A549 (cell line): Measurements from ENCODE around the gene HDHD5. TPM values are rescaled to one million over a fixed set of nuclear protein-coding genes. Genes with fewer than 3 reads are reported as not detected.

ENCODE experiments used
- ATAC-seq, 2 experiments: fragments of 200-7000 bp in 1 of 2; fragments of >200 bp in 1 of 2; cut with Nextera tagmentation in 1 of 2; cut with Tn5 transposase in 1 of 2; 3 replicates each; pipeline versions ENCODE4 v1.8.0 to v1.9.1; 2018 to 2020; ENCODE audit warnings: mild to moderate bottlenecking in 1 of 2, moderate library complexity in 1 of 2
- CTCF ChIA-PET: fragments of 300-600 bp; sonication (Branson Sonifier 250); formaldehyde crosslinking; extraction: SDS; loops from one replicate; lab custom pipeline; 2021; ENCODE audit warnings: antibody characterized with exemption, inconsistent platforms; lab: Yijun Ruan, JAX
- POLR2A ChIA-PET: fragments of 350-600 bp; formaldehyde crosslinking; extraction: SDS; loops from one replicate; lab custom pipeline; 2021; ENCODE audit warnings: antibody characterized with exemption, inconsistent platforms; lab: Yijun Ruan, JAX
- DNase-seq, 2 experiments: peaks; one replicate each; pipeline versions ENCODE4 v3.0.0 to v3.0.0-alpha.2; 2011 to 2016; ENCODE audit warnings: low read depth in 1 of 2, low spot score in 1 of 2
- FAIRE-seq: peaks from 2 replicates; lab custom pipeline; 2011; peaks lifted over from hg19 to GRCh38; lab: Jason Lieb, UNC
- H3K27ac ChIP-seq, 2 experiments: fragments of >200 bp; sonication (Bioruptor Twin); formaldehyde crosslinking; 3 replicates each; pipeline ENCODE4 v1.5.1; 2016 to 2017
- H3K4me1 ChIP-seq: fragments of >200 bp; sonication (Bioruptor Twin); formaldehyde crosslinking; 3 replicates; pipeline ENCODE4 v1.6.1; 2016
- H3K4me2 ChIP-seq: fragments of >200 bp; sonication (Bioruptor Twin); formaldehyde crosslinking; 3 replicates; pipeline ENCODE4 v1.6.1; 2016
- H3K4me3 ChIP-seq: fragments of >200 bp; sonication (Bioruptor Twin); formaldehyde crosslinking; 3 replicates; pipeline ENCODE4 v1.5.1; 2016
- H3K9me3 ChIP-seq: fragments of >200 bp; sonication (Bioruptor Twin); formaldehyde crosslinking; 3 replicates; pipeline ENCODE4 v1.6.1; 2016
- CEBPB ChIP-seq, 2 experiments: fragments of >200 bp in 1 of 2; sonication (Bioruptor Twin) in 1 of 2; formaldehyde crosslinking in 1 of 2; IDR thresholded peaks; 2 replicates each; pipeline ENCODE4 v1.6.1; 2012 to 2016
- CHD4 ChIP-seq: fragments of 200-600 bp; sonication (generic); IDR thresholded peaks from 2 replicates; pipeline ENCODE4 v1.6.1; 2016; ENCODE audit warnings: antibody characterized with exemption, mild to moderate bottlenecking, borderline replicate concordance
- EP300 ChIP-seq, 2 experiments: fragments of >200 bp; sonication (Bioruptor Twin); formaldehyde crosslinking; IDR thresholded peaks; 2 replicates in 1 of 2; 3 replicates in 1 of 2; pipeline ENCODE4 v1.6.1; 2016 to 2017
- FOSB ChIP-seq: fragments of 250-450 bp; sonication (Bioruptor Pico); IDR thresholded peaks from 2 replicates; pipeline ENCODE4 v1.5.0; 2020; ENCODE audit warnings: mild to moderate bottlenecking, moderate library complexity
- FOXS1 ChIP-seq: fragments of 250-450 bp; sonication (Bioruptor Pico); IDR thresholded peaks from 2 replicates; pipeline ENCODE4 v1.5.0; 2020; ENCODE audit warnings: mild to moderate bottlenecking, moderate library complexity
- HOXB13 ChIP-seq: fragments of 250-450 bp; sonication (Bioruptor Pico); IDR thresholded peaks from 2 replicates; pipeline ENCODE4 v1.5.0; 2020; ENCODE audit warnings: low read depth, mild to moderate bottlenecking, moderate library complexity
- HOXB5 ChIP-seq: fragments of 250-450 bp; sonication (Bioruptor Pico); IDR thresholded peaks from 2 replicates; pipeline ENCODE4 v1.5.0; 2020; ENCODE audit warnings: mild to moderate bottlenecking, moderate library complexity
- KDM5A ChIP-seq: fragments of 200-600 bp; sonication (generic); IDR thresholded peaks from 2 replicates; pipeline ENCODE4 v1.6.1; 2016; ENCODE audit warnings: antibody characterized with exemption, mild to moderate bottlenecking
- MAFK ChIP-seq: fragments of 450-650 bp; IDR thresholded peaks from 2 replicates; pipeline ENCODE4 v1.6.1; 2014; ENCODE audit not compliant: partially characterized antibody
- MYC ChIP-seq: IDR thresholded peaks from 2 replicates; pipeline ENCODE4 v1.6.1; 2012; ENCODE audit warnings: mild to moderate bottlenecking, inconsistent platforms, low read length, improper control_type of control experiment, borderline replicate concordance
- PHF8 ChIP-seq: fragments of 200-600 bp; sonication (generic); IDR thresholded peaks from 2 replicates; pipeline ENCODE4 v1.6.1; 2016; ENCODE audit warnings: low read depth, mild to moderate bottlenecking, antibody characterized with exemption, moderate library complexity, borderline replicate concordance
- RCOR1 ChIP-seq: fragments of 150-350 bp; IDR thresholded peaks from 2 replicates; pipeline ENCODE4 v1.6.1; 2014; ENCODE audit warnings: antibody characterized with exemption, low read length, low read depth
- RFX5 ChIP-seq: fragments of 450-650 bp; IDR thresholded peaks from 2 replicates; pipeline ENCODE4 v1.7.1; 2014; ENCODE audit warnings: antibody characterized with exemption, mild to moderate bottlenecking, moderate library complexity
- SREBF2 ChIP-seq: fragments of 450-650 bp; IDR thresholded peaks from 2 replicates; pipeline ENCODE4 v1.6.1; 2014; ENCODE audit warnings: mild to moderate bottlenecking, moderate library complexity
- ZSCAN20 ChIP-seq: fragments of 250-450 bp; sonication (Bioruptor Pico); IDR thresholded peaks from 2 replicates; pipeline ENCODE4 v1.8.0; 2022; ENCODE audit warnings: mild to moderate bottlenecking, moderate library complexity
- WGBS: methylation state at CpG from one replicate; pipeline ENCODE4 v1.1.6; 2017; ENCODE audit errors: missing lambda C conversion rate; 5-methylcytosine and 5-hydroxymethylcytosine counted together
- polyA plus RNA-seq, 4 experiments: library from polyadenylated mRNA; depleted of rRNA in 3 of 4; stranded (reverse); fragments of >200 nt; fragmentation: RNase III in 1 of 4; extraction: RNeasy Plus Mini Kit Qiagen cat#74134 plus additional on column Dnase treatment in 1 of 4; gene quantifications; 2 replicates in 3 of 4; 3 replicates in 1 of 4; pipeline ENCODE4 v1.2.3, GENCODE V29; 2011 to 2017
- TF ChIP-seq, protein P1 (sequence below): fragments of 250-450 bp; sonication (Bioruptor Pico); IDR thresholded peaks from 2 replicates; pipeline ENCODE4 v1.5.0; 2021; ENCODE audit warnings: mild to moderate bottlenecking, moderate library complexity, borderline replicate concordance
- TF ChIP-seq, protein P2 (sequence below): fragments of 450-650 bp; IDR thresholded peaks from 2 replicates; pipeline ENCODE4 v1.6.1; 2014; ENCODE audit warnings: antibody characterized with exemption
- TF ChIP-seq, protein P3 (sequence below): fragments of >200 bp; sonication (Bioruptor Twin); formaldehyde crosslinking; IDR thresholded peaks from 3 replicates; pipeline ENCODE4 v1.6.1; 2016

Gene HDHD5
- polyA plus RNA-seq, 2 of the 4 experiments (the other 2 are of a cell fraction) = 19.7 to 35.5 TPM

GRCh38 chr22:17106161-17106784, 52.8 kb downstream of the HDHD5 start:
- no peak for DNase-seq

DNA sequence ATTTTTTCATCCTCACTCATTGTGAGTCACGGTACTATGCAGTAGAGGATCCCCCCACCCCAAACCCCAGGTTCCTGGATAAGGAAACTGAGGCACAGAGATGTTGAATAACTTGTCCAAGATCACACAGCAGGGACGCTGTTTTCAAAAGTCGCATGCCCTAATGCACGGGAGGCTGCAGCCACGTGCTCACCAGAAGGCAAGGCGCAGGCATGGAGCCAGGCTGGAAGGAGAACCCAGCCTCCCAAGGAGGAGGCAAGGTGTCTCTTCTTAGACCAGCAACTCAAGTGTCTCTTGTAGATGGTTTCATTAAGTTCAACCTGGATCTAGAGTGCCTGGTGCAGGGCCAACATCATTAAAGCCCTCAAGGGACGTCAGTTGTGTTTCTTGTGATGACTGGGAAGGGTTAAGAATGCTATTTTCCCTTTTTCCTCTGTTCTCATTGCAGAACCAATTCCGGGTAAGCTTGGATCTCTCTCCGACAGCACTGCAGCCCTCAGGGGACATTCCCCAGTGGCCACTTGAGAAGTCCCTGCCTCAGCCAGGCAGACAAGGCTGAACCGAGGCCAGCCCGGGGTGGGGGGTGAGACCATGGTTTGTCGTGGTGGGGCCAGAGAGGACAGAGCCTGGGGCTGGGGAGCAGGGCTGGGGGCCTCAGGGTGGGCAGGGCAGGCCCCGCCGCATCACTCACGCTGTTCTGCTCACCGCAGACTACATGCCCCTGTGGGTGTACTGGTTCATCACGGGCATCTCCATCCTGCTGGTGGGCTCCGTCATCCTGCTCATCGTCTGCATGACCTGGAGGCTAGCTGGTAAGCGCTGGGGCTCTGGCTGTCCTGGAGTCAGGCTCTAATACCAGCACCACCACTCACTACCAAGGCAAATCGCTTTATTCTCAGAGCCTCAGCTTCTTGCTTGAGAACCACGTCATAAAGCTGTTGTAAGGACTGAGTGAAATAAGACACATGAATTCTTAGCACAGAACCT, 53.6 kb downstream of the HDHD5 start:
- no peak for DNase-seq
- H3K9me3 ChIP-seq = no peaks in the 10 kb centered on the region
- TF ChIP-seq EP300 (IDR thresholded peaks at IDR 0.05) (no peak), MYC (no peak), FOXS1 (CRISPR knock-in tag) (no peak), CHD4 (no peak), FOSB (CRISPR knock-in tag) (no peak), HOXB5 (CRISPR knock-in tag) (no peak), PHF8 (no peak), ZSCAN20 (no peak), SREBF2 (no peak), RFX5 (no peak)
- TF ChIP-seq, protein P1, sequence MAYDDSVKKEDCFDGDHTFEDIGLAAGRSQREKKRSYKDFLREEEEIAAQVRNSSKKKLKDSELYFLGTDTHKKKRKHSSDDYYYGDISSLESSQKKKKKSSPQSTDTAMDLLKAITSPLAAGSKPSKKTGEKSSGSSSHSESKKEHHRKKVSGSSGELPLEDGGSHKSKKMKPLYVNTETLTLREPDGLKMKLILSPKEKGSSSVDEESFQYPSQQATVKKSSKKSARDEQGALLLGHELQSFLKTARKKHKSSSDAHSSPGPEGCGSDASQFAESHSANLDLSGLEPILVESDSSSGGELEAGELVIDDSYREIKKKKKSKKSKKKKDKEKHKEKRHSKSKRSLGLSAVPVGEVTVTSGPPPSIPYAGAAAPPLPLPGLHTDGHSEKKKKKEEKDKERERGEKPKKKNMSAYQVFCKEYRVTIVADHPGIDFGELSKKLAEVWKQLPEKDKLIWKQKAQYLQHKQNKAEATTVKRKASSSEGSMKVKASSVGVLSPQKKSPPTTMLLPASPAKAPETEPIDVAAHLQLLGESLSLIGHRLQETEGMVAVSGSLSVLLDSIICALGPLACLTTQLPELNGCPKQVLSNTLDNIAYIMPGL = no peak
- TF ChIP-seq, protein P2, sequence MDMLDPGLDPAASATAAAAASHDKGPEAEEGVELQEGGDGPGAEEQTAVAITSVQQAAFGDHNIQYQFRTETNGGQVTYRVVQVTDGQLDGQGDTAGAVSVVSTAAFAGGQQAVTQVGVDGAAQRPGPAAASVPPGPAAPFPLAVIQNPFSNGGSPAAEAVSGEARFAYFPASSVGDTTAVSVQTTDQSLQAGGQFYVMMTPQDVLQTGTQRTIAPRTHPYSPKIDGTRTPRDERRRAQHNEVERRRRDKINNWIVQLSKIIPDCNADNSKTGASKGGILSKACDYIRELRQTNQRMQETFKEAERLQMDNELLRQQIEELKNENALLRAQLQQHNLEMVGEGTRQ = no peak
- TF ChIP-seq, all 56 proteins: peak for 0
- Histone ChIP-seq H3K4me3 (no peak overlapping the region), H3K27ac (no peak overlapping the region), H3K4me1 (no peaks in the 10 kb centered on the region), H3K4me2 (no peak overlapping the region)
- ATAC-seq (no peak), FAIRE-seq (no peak)
- ChIA-PET POLR2A (no interaction called here), CTCF (no interaction called here)
- 88% methylated on average over 15 of the region's 22 CpGs for WGBS

More at GRCh38 chr22:17106161-17106784, 52.8 kb downstream of the HDHD5 start:
- H3K4me2 ChIP-seq = no peak overlapping the region
- 85% methylated on average over 10 of the region's 12 CpGs for WGBS
- ATAC-seq = peak; percentile 54 to 61; a peak in 2 of 6 replicates
- TF ChIP-seq KDM5A (no peak), RCOR1 (no peak), CEBPB (IDR thresholded peaks at IDR 0.05) (no peak), HOXB13 (no peak), MAFK (no peak)
- TF ChIP-seq, protein P3, sequence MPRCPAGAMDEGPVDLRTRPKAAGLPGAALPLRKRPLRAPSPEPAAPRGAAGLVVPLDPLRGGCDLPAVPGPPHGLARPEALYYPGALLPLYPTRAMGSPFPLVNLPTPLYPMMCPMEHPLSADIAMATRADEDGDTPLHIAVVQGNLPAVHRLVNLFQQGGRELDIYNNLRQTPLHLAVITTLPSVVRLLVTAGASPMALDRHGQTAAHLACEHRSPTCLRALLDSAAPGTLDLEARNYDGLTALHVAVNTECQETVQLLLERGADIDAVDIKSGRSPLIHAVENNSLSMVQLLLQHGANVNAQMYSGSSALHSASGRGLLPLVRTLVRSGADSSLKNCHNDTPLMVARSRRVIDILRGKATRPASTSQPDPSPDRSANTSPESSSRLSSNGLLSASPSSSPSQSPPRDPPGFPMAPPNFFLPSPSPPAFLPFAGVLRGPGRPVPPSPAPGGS = no peak
- TF ChIP-seq, protein P1 = no peak
- TF ChIP-seq, all 56 proteins: peak for 0
- FAIRE-seq = no peak
- POLR2A ChIA-PET = no interaction called here
- no peak overlapping the region for H3K4me3 ChIP-seq
- no peaks in the 10 kb centered on the region for H3K4me1 ChIP-seq
- CTCF ChIA-PET = interaction anchor here (0.7 kb wide), 1 partner anchor 154 kb away, joined by 3 read pairs; no protein-coding TSS in a partner anchor
- no peaks in the 10 kb centered on the region for H3K9me3 ChIP-seq
- no peak overlapping the region for H3K27ac ChIP-seq
